Fibroblast of villous mesenchyme (primary cell): ENCODE data around the gene PLD4. TPM values are rescaled to one million over a fixed set of nuclear protein-coding genes. Genes with fewer than 3 reads are reported as not detected.
"Not testable (repeated sequence)": the region's sequence is repeated elsewhere in the genome, so short reads cannot be mapped to it uniquely, and the experiment has no call there.

Experiments
- DNase-seq: peaks from one replicate; pipeline ENCODE4 v3.0.0-alpha.2; 2010; ENCODE audit warnings: low read depth
- H3K4me3 ChIP-seq: 2 replicates; pipeline ENCODE4 v1.5.1; 2011; ENCODE audit warnings: low read depth, mild to moderate bottlenecking, low read length
- total RNA-seq: library from RNA; depleted of rRNA; stranded (reverse); fragments of >200 nt; gene quantifications from 2 replicates; pipeline ENCODE4 v1.2.3, GENCODE V29; 2012
- TF ChIP-seq, protein P1 (sequence below): IDR thresholded peaks from 2 replicates; pipeline ENCODE4 v1.5.1; 2012; ENCODE audit warnings: low read depth, mild to moderate bottlenecking, low read length; ENCODE audit not compliant: insufficient read depth

The PLD4 gene
- total RNA-seq, 1 donor = not detected

DNA sequence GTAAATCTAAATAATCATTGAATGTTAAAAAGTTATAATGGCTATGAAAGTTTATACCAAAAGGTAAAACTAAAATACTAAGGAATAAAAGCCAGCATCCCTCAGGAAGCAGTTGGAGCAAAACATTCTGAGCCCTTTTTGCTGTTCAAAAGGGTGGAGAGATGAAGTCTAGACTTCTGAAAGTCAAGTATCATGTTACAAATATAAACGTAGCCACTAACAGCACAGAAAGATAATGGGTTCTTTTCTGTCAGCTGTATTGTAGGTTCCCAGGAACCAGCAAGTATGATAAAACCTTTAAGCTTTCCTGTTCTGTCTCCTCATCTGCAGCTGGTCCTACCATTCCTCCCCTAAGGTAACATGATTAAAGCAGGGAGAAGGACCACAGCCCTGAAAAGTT lies 16.4 kb upstream of the PLD4 start:
- TF ChIP-seq, protein P1, sequence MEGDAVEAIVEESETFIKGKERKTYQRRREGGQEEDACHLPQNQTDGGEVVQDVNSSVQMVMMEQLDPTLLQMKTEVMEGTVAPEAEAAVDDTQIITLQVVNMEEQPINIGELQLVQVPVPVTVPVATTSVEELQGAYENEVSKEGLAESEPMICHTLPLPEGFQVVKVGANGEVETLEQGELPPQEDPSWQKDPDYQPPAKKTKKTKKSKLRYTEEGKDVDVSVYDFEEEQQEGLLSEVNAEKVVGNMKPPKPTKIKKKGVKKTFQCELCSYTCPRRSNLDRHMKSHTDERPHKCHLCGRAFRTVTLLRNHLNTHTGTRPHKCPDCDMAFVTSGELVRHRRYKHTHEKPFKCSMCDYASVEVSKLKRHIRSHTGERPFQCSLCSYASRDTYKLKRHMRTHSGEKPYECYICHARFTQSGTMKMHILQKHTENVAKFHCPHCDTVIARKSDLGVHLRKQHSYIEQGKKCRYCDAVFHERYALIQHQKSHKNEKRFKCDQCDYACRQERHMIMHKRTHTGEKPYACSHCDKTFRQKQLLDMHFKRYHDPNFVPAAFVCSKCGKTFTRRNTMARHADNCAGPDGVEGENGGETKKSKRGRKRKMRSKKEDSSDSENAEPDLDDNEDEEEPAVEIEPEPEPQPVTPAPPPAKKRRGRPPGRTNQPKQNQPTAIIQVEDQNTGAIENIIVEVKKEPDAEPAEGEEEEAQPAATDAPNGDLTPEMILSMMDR = no peak
- H3K4me3 ChIP-seq = no peak overlapping the region
- peak; percentile 18 for DNase-seq

DNA sequence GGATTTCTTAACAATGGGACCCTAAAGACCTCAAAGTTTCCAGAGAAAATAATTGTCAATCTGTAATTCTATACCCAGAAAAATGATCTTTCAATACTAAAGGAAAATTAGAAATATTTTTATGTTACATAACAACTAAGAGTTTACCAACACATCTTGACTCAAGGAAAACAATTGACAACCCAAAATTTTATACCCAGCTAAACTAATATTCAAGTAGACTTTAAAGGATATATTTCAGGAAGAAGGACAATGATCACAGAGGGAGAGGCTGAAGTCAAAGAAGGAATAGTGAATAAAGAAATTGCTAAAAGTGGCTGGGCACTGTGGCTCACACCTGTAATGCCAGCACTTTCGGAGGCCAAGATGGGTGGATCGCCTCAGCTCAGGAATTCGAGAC lies 12.6 kb upstream of the PLD4 start:
- no peak for DNase-seq
- TF ChIP-seq, protein P1 = no peak
- no peak overlapping the region for H3K4me3 ChIP-seq

DNA sequence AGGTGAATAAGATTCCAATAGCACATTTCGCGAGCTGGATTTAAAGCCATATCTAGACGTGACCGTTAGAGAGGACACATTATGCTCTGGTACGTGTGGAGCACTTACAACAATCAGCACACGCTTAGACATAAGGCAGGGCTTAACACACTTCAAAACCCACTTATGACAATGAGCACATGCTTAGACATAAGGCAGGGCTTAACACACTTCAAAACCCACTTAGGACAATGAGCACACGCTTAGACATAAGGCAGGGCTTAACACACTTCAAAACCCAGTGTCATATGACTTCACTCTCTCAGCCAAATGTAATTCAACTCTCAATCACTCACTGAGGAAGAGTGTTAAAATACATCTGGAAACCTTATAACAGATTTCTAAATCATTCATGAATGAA lies 11.2 kb upstream of the PLD4 start:
- no peak for DNase-seq
- TF ChIP-seq, protein P1 = no peak
- no peak overlapping the region for H3K4me3 ChIP-seq

DNA sequence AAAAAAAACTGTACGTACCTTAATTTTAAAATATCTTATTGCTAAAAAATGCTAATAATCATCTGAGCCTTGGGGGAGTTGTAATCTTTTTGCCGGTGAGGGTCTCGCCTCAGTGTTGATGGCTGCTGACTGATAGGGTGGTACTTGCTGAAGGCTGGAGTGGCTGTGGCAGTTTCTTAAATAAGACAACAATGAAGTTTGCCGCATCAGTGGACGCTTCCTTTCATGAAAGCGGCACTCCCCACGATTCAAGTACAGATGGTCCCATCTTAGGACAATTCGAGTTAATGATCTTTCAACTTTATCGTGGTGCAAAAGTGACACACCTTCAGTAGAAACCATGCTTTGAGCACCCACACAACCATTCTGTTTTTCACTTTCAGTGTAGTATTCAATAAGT lies 7.6 kb upstream of the PLD4 start:
- no peak overlapping the region for H3K4me3 ChIP-seq
- TF ChIP-seq, protein P1 = no peak
- DNase-seq = no peak

DNA sequence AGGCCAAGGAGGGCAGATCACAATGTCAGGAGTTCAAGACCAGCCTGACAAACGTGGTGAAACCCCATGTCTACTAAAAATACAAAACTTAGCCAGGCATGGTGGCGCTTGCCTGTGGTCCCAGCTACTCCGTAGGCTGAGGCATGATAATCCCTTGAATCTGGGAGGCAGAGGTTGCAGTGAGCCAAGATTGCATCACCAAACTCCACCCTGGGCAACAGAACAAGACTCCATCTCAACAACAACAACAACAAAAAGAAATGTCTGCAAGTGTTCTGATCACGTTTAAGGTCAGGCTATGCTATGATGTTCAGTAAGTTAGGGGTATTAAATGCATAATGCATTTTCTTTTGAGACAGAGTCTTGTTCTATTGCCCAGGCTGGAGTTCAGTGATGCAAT lies 6.7 kb upstream of the PLD4 start:
- peak; percentile 18 for DNase-seq
- H3K4me3 ChIP-seq = no peak overlapping the region
- TF ChIP-seq, protein P1 = no peak

DNA sequence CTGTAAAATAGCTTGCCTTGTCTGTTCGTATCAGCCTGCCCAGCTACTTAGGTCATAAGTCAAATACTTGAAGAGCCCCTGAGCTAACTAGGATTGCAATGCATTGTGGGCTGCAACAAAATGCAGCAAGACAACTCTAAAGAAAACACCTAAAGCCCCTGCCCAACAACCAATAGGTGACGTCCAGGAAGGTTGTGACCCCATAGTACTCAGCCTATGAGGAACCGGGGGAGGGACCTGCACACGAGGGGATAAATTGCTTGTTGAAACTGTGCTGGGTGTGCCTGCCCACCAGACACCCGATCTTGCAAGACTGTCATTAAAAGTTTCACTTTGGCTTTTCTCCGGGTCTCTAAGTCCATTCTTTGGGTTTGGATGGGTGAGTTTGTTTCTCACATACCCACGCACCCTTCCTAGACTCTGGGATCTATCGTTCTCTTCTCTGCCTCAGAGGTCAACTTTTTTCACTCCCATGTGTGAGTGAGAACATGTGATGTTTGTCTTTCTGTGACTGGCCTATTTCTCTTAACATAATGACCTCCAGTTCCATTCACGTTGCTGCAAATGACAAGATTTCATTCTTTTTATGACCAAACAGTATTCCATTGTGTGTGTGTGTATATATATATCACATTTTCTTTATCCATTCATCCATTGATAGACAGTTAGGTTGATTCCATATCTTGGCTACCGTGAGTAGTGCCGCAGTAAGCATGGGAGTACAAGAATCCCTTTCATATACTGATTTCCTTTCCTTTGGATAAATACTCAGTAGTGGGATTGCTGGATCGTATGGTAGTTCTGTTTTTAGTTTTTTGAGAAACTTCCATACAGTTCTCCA lies 5.3 kb upstream of the PLD4 start:
- not testable (repeated sequence) for DNase-seq, H3K4me3 ChIP-seq

DNA sequence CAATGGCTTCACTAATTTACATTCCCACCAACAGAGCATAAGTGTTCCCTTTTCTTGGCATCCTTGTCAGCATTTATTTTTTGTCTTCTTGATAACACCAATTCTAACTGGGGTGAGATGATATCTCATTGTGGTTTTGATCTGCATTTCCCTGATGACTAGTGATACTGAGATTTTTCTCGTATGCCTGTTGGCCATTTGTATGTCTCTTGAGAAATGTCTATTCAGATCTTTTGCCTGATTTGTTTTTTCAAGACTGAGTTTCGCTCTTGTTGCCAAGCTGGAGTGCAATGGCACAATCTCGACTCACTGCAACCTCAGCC lies 4.7 kb upstream of the PLD4 start:
- TF ChIP-seq, protein P1 = no peak
- no peak for DNase-seq
- no peak overlapping the region for H3K4me3 ChIP-seq
